DND-41 (cell line): Measurements from ENCODE around the gene NCOR2.

ENCODE experiments used
- ATAC-seq: fragments of 200-7000 bp; cut with Tn5 transposase; 3 replicates; pipeline ENCODE4 v1.9.1; 2021; ENCODE audit warnings: low read depth; ENCODE audit not compliant: insufficient read depth
- DNase-seq: peaks from one replicate; pipeline ENCODE4 v3.0.0-alpha.2; 2020
- H2AFZ ChIP-seq: 2 replicates; pipeline ENCODE4 v1.6.0; 2012; ENCODE audit warnings: low read depth, low read length
- H3K27ac ChIP-seq: 2 replicates; pipeline ENCODE4 v1.5.1; 2012; ENCODE audit warnings: low read length, inconsistent platforms
- H3K27me3 ChIP-seq: fragments of 200-600 bp; sonication (generic); 2 replicates; pipeline ENCODE4 v1.6.0; 2012; ENCODE audit warnings: low read length, mild to moderate bottlenecking, inconsistent platforms; ENCODE audit not compliant: insufficient read depth, poor library complexity
- H3K36me3 ChIP-seq: 2 replicates; pipeline ENCODE4 v1.5.1; 2012; ENCODE audit warnings: low read length, inconsistent platforms; ENCODE audit not compliant: insufficient read depth
- H3K4me1 ChIP-seq: 2 replicates; pipeline ENCODE4 v1.5.1; 2012; ENCODE audit warnings: mild to moderate bottlenecking, low read length; ENCODE audit not compliant: insufficient read depth
- H3K4me2 ChIP-seq: 2 replicates; pipeline ENCODE4 v1.6.0; 2012; ENCODE audit warnings: mild to moderate bottlenecking, moderate library complexity, low read length, inconsistent platforms; ENCODE audit not compliant: insufficient read depth
- H3K4me3 ChIP-seq, 2 experiments: fragments of 200-600 bp in 1 of 2; shearing (Covaris generic) in 1 of 2; 2 replicates each; pipeline ENCODE4 v1.5.1; 2012 to 2016; ENCODE audit warnings: inconsistent platforms in 2 of 2, low read length in 2 of 2, mild to moderate bottlenecking in 2 of 2, low read depth in 1 of 2, moderate library complexity in 1 of 2
- H3K79me2 ChIP-seq: 2 replicates; pipeline ENCODE4 v1.6.0; 2012; ENCODE audit warnings: low read length, inconsistent platforms; ENCODE audit not compliant: insufficient read depth
- H3K9ac ChIP-seq: 2 replicates; pipeline ENCODE4 v1.6.0; 2012; ENCODE audit warnings: low read depth, mild to moderate bottlenecking, inconsistent platforms, low read length, moderate library complexity
- H3K9me3 ChIP-seq: 2 replicates; pipeline ENCODE4 v1.5.1; 2012; ENCODE audit warnings: low read length, moderate library complexity, mild to moderate bottlenecking, inconsistent platforms; ENCODE audit not compliant: insufficient read depth, severe bottlenecking
- H4K20me1 ChIP-seq: 2 replicates; pipeline ENCODE4 v1.6.0; 2012; ENCODE audit warnings: low read length; ENCODE audit not compliant: insufficient read depth
- EZH2 ChIP-seq: IDR thresholded peaks from 3 replicates; pipeline ENCODE4 v1.6.1; 2012; ENCODE audit warnings: borderline replicate concordance, low read depth, mild to moderate bottlenecking, moderate library complexity, low read length, inconsistent platforms; ENCODE audit not compliant: severe bottlenecking
- TF ChIP-seq, protein P1 (sequence below): IDR thresholded peaks from 2 replicates; pipeline ENCODE4 v1.5.1; 2012; ENCODE audit warnings: borderline replicate concordance, low read length, moderate library complexity, mild to moderate bottlenecking; ENCODE audit not compliant: poor library complexity, severe bottlenecking; ENCODE audit errors: extremely low read depth

Gene NCOR2

DNA sequence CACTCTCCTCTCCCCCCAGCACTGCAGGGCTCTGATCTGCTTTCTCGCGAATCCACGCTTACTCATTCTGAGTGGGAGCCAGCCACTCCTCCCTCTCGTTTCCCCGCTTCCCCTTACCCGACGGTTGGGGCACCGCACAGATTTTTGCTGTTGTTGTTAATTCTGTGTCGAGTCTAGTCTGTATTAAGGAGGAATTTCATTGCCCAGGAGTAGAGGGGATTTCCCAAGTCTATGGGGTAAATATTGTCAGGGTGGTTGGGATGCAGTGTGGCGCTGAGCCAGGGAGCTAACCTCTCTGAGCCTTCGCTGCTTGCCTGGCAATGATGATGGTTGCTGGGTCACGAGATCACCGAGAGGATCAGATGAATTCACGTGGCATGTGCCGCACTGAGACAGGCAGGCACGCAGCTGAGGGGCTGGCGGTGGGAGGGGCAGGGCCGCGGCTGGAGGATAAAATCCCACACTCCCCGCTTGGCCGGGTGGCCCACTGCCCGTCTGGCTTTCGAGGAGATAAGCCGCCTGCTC lies 18.5 kb downstream of the NCOR2 start:
- Histone ChIP-seq H3K4me3 (no peak overlapping the region), H3K4me2 (no peak overlapping the region), H3K36me3 (peaks cover 6% of the 10 kb centered on the region), H3K4me1 (peaks cover 2% of the 10 kb centered on the region), H3K27me3 (no peaks in the 10 kb centered on the region), H3K9ac (no peak overlapping the region), H4K20me1 (peaks cover 96% of the 10 kb centered on the region), H3K9me3 (no peaks in the 10 kb centered on the region), H2AFZ (no peak overlapping the region), H3K27ac (no peak overlapping the region), H3K79me2 (peaks cover 100% of the 10 kb centered on the region)
- DNase-seq (no peak), ATAC-seq (no peak)
- TF ChIP-seq, protein P1, sequence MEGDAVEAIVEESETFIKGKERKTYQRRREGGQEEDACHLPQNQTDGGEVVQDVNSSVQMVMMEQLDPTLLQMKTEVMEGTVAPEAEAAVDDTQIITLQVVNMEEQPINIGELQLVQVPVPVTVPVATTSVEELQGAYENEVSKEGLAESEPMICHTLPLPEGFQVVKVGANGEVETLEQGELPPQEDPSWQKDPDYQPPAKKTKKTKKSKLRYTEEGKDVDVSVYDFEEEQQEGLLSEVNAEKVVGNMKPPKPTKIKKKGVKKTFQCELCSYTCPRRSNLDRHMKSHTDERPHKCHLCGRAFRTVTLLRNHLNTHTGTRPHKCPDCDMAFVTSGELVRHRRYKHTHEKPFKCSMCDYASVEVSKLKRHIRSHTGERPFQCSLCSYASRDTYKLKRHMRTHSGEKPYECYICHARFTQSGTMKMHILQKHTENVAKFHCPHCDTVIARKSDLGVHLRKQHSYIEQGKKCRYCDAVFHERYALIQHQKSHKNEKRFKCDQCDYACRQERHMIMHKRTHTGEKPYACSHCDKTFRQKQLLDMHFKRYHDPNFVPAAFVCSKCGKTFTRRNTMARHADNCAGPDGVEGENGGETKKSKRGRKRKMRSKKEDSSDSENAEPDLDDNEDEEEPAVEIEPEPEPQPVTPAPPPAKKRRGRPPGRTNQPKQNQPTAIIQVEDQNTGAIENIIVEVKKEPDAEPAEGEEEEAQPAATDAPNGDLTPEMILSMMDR = no peak
- TF ChIP-seq EZH2 = no peak

DNA sequence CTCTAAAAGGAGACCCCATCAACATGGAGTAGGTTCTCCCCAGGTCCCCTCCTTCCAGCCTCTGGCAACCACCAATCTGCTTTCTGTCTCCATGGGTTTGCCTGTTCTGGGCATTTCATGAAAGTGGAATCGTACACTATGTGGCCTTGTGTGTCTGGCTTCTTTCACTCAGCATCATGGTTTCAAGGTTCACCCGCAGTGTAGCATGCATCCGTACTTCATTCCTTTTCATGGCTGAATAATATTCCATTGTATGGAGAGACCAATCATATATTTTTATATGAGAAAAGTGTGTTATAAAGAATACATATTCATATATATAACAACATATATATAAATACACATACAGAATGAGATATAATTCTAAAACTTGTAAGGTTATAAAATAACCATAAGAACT lies 19.8 kb downstream of the NCOR2 start:
- DNase-seq = no peak
- H3K36me3 ChIP-seq = peaks cover 6% of the 10 kb centered on the region
- no peak overlapping the region for H3K4me3 ChIP-seq
- H3K9ac ChIP-seq = no peak overlapping the region
- TF ChIP-seq, protein P1 = no peak
- no peak for TF ChIP-seq EZH2
- peaks cover 98% of the 10 kb centered on the region for H3K79me2 ChIP-seq
- peaks cover 96% of the 10 kb centered on the region for H4K20me1 ChIP-seq
- no peak overlapping the region for H2AFZ ChIP-seq
- peaks cover 2% of the 10 kb centered on the region for H3K4me1 ChIP-seq
- no peaks in the 10 kb centered on the region for H3K9me3 ChIP-seq
- no peak overlapping the region for H3K4me2 ChIP-seq
- no peaks in the 10 kb centered on the region for H3K27me3 ChIP-seq
- ATAC-seq = no peak
- H3K27ac ChIP-seq = no peak overlapping the region

DNA sequence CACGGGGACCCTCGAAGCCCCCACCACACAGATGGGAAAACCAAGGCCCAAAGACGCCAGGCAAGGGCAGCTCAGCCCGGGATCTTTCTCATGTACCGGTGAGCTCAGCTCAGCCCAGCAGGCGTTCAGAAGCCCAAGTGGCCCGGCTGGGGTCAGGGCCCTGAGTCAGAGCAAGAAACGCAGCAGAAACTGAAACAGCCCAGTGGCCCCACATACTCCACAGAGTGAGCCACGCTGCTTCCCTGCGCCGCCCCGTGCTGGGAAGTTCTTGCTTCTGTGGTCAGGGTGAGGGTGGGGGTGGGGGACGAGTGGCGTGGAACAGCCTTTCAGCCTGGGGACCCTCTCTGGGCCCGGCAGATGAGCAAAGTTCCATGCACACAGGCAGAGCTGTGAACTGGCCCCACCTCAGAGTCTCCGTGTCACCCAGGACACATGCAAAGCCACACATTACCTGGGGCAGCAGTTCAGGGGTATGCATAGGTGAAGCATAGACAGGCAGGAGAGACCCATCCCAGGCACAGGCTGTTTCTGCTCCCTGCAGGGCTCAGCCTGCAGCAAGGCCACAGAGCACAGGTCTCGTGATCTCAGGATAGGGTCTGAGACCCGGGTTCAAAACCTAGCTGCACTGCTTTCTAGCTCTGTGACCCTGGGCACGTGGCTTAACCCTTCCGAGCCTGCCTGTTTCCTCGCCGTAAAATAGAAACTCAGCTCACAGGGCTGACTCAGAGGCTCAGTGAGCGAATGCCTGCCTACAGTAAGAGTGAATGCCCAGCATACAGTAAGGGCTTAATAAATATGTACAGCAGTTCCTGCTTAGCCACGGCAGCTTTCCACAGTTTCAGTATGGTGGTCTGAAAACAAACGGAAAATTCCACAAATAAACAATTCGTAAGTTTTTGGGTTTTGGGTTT lies 21.6 kb downstream of the NCOR2 start:
- Histone ChIP-seq H3K4me2 (no peak overlapping the region), H2AFZ (no peak overlapping the region), H3K36me3 (peaks cover 6% of the 10 kb centered on the region), H3K4me3 (no peak overlapping the region), H3K4me1 (peaks cover 2% of the 10 kb centered on the region), H4K20me1 (peaks cover 87% of the 10 kb centered on the region), H3K27me3 (no peaks in the 10 kb centered on the region), H3K79me2 (peaks cover 93% of the 10 kb centered on the region), H3K9me3 (no peaks in the 10 kb centered on the region), H3K27ac (no peak overlapping the region), H3K9ac (no peak overlapping the region)
- DNase-seq (no peak), ATAC-seq (no peak; the same call in 2 of the 3 replicates)
- TF ChIP-seq, protein P1 = no peak
- no peak for TF ChIP-seq EZH2
